Tibial nerve (tissue), 4 donors: ENCODE results near the gene MYMK. TPM values are rescaled to one million over a fixed set of nuclear protein-coding genes. Genes with fewer than 3 reads are reported as not detected.

ENCODE experiments used
- DNase-seq, 2 donors: peaks; one replicate each; pipeline ENCODE4 v3.0.0-alpha.2; 2019; ENCODE audit warnings: low spot score in 2 of 2
- H3K27ac ChIP-seq, 4 donors: fragments of 200-600 bp; sonication (generic) in 3 of 4; one replicate each; pipeline ENCODE4 v1.5.1; 2017 to 2019; ENCODE audit warnings: mild to moderate bottlenecking in 1 of 4
- H3K27me3 ChIP-seq, 2 donors: fragments of 200-600 bp; sonication (generic) in 1 of 2; one replicate each; pipeline versions ENCODE4 v1.5.1 to v1.6.0; 2017 to 2019
- H3K36me3 ChIP-seq, 3 donors: fragments of 200-600 bp; sonication (generic); one replicate each; pipeline ENCODE4 v1.5.1; 2018 to 2019
- H3K4me1 ChIP-seq, 4 donors: fragments of 200-600 bp; sonication (generic) in 3 of 4; one replicate each; pipeline ENCODE4 v1.5.1; 2017 to 2019
- H3K4me3 ChIP-seq, 4 donors: fragments of 200-600 bp; sonication (generic) in 3 of 4; one replicate each; pipeline ENCODE4 v1.5.1; 2017 to 2019; ENCODE audit warnings: mild to moderate bottlenecking in 1 of 4, moderate library complexity in 1 of 4
- H3K9me3 ChIP-seq, 4 donors: fragments of 200-600 bp; sonication (generic) in 3 of 4; one replicate each; pipeline ENCODE4 v1.5.1; 2017 to 2019
- EP300 ChIP-seq, 2 donors: sonication (generic); formaldehyde crosslinking; IDR thresholded peaks; one replicate each; pipeline ENCODE4 v1.6.1; 2017; ENCODE audit warnings: antibody characterized with exemption in 2 of 2, mild to moderate bottlenecking in 1 of 2
- POLR2A ChIP-seq, 2 donors: fragments of 450-650 bp; IDR thresholded peaks; one replicate each; pipeline ENCODE4 v1.6.1; 2017; ENCODE audit warnings: antibody characterized with exemption in 2 of 2, mild to moderate bottlenecking in 2 of 2, moderate library complexity in 2 of 2
- WGBS, 2 donors: methylation state at CpG; one replicate each; pipeline ENCODE4 v1.1.5; 2018; 5-methylcytosine and 5-hydroxymethylcytosine counted together
- total RNA-seq, 4 donors: library from RNA; depleted of rRNA; stranded (reverse); fragments of >200 nt; gene quantifications; one replicate each; pipeline ENCODE4 v1.1.0, GENCODE V29; 2016
- TF ChIP-seq, protein P1 (sequence below), 5 experiments: fragments of 200-600 bp in 3 of 5; fragments of 450-650 bp in 2 of 5; sonication (generic) in 3 of 5; IDR thresholded peaks; one replicate each; pipeline ENCODE4 v1.5.1; 2016 to 2019; ENCODE audit warnings: antibody characterized with exemption in 5 of 5, mild to moderate bottlenecking in 3 of 5, moderate library complexity in 2 of 5

Gene MYMK
- total RNA-seq, 4 donors from 2014 or later: 1.4 to 8.3 TPM; not detected in 2

DNA sequence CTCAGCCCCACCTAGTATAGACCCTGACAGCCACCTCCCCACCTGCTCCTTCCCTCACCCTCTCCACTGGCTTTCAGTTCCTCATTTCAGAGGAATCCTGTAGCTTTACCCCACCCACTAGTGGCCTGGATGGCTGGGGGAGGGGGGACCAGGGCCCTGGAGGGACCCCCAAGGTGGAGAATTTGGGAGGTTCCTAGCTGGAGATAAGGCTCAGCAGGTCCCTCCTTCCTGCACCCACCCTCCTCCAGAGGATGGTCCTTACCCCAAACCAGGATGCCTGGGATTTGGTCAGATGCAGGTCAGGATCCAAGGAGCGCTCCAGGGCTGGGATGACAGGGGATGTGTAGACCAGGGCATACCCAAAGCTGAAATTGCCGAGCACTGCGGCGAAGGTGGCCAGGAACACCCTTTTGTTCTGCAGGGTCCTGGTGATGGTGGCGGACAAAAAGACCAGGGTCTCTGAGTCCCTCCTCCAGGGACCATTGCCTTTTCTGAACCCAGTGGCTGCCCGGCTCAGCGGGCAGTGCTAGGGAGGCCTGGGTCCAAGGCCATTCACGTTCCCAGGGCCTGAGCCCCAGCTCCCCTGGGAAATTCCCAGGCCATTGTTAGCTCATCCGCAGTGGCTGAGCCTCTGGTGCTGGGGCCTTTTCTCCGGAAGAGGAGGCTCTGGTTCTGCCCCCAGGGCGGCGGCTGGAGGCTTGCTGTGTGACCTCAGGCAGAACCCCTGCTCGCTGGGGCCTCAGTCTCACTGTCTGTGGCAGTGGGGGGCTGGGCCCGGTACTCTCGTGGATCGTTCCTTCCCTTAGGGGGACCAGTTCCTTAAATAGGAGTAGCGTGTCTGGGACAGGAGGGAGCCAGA is 46.5 kb downstream of the MYMK start:
- TF ChIP-seq, protein P1, sequence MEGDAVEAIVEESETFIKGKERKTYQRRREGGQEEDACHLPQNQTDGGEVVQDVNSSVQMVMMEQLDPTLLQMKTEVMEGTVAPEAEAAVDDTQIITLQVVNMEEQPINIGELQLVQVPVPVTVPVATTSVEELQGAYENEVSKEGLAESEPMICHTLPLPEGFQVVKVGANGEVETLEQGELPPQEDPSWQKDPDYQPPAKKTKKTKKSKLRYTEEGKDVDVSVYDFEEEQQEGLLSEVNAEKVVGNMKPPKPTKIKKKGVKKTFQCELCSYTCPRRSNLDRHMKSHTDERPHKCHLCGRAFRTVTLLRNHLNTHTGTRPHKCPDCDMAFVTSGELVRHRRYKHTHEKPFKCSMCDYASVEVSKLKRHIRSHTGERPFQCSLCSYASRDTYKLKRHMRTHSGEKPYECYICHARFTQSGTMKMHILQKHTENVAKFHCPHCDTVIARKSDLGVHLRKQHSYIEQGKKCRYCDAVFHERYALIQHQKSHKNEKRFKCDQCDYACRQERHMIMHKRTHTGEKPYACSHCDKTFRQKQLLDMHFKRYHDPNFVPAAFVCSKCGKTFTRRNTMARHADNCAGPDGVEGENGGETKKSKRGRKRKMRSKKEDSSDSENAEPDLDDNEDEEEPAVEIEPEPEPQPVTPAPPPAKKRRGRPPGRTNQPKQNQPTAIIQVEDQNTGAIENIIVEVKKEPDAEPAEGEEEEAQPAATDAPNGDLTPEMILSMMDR (IDR thresholded peaks at IDR 0.05): no peak
- TF ChIP-seq POLR2A (IDR thresholded peaks at IDR 0.05): no peak
- TF ChIP-seq EP300 (IDR thresholded peaks at IDR 0.05): no peak
- WGBS, 2 donors: 33 to 37% methylated on average over 16 of the region's 17 CpGs
- DNase-seq: no peak
- H3K4me3 ChIP-seq: peak overlapping the region; percentile 45 to 60 (median 52)
- peaks cover 0 to 31% (median 0%) of the 10 kb centered on the region in 3 donors for H3K36me3 ChIP-seq
- H3K9me3 ChIP-seq: no peaks in the 10 kb centered on the region
- H3K27ac ChIP-seq: peak overlapping the region in 3 of 4 donors; percentile 42 to 66 (median 58)
- peaks cover 0 to 22% (median 10%) of the 10 kb centered on the region in 4 donors for H3K4me1 ChIP-seq
- no peaks in the 10 kb centered on the region for H3K27me3 ChIP-seq

DNA sequence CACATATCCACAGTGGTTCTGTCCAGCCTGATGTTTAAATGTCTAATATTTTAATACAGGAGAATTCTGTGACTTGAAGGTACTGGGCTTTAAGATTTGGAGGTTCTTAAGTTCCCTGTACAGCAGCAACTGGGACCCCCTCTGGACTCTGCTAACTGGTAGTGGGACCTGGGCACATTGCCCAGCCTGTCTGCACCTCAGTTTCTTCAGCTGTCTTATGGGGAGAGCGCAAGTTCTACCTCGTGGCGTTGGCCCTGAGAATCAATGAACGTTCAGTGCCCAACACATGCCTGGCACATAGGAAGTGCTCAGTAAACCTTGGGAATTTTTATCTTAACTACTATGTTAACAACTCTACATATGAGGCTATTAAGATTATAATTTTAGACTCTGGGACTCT is 47.3 kb downstream of the MYMK start:
- Histone ChIP-seq H3K4me1 (peaks cover 0 to 22% (median 10%) of the 10 kb centered on the region in 4 donors), H3K36me3 (peaks cover 0 to 35% (median 0%) of the 10 kb centered on the region in 3 donors), H3K27me3 (no peaks in the 10 kb centered on the region), H3K4me3 (no peak overlapping the region), H3K9me3 (no peaks in the 10 kb centered on the region), H3K27ac (no peak overlapping the region)
- no peak for DNase-seq
- WGBS, 2 donors: 88 to 94% methylated on average over 4 of the region's 4 CpGs
- TF ChIP-seq, protein P1 (IDR thresholded peaks at IDR 0.05): no peak
- no peak for TF ChIP-seq POLR2A (IDR thresholded peaks at IDR 0.05)
- TF ChIP-seq EP300 (IDR thresholded peaks at IDR 0.05): no peak

DNA sequence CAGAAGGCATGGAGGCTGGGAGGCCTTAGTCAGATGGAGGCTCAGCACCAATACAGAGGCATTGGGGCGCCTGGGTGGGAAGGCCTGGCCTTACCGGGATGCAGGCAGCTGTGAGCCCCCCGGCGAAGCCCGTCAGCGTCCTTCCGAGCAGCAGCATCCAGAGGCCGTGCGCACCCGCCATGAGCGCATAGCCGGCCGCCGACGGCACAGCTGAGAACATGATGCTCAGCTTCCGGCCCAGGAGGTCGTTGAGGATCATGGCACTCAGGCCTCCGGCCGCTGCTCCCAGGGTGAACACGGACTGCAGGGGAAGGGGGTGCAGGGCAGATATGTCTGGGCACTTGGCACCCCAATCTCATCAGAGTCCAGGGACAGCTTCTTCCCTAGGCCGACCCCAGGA is 47.8 kb downstream of the MYMK start:
- TF ChIP-seq POLR2A (IDR thresholded peaks at IDR 0.05) (no peak), EP300 (IDR thresholded peaks at IDR 0.05) (no peak)
- TF ChIP-seq, protein P1 (IDR thresholded peaks at IDR 0.05): no peak
- WGBS, 2 donors: 86 to 92% methylated on average over 6 to 21 of the region's 21 CpGs
- Histone ChIP-seq H3K27me3 (no peaks in the 10 kb centered on the region), H3K27ac (no peak overlapping the region), H3K36me3 (peaks cover 0 to 35% (median 0%) of the 10 kb centered on the region in 3 donors), H3K4me1 (peaks cover 0 to 22% (median 10%) of the 10 kb centered on the region in 4 donors), H3K4me3 (no peak overlapping the region), H3K9me3 (no peaks in the 10 kb centered on the region)
- no peak for DNase-seq

DNA sequence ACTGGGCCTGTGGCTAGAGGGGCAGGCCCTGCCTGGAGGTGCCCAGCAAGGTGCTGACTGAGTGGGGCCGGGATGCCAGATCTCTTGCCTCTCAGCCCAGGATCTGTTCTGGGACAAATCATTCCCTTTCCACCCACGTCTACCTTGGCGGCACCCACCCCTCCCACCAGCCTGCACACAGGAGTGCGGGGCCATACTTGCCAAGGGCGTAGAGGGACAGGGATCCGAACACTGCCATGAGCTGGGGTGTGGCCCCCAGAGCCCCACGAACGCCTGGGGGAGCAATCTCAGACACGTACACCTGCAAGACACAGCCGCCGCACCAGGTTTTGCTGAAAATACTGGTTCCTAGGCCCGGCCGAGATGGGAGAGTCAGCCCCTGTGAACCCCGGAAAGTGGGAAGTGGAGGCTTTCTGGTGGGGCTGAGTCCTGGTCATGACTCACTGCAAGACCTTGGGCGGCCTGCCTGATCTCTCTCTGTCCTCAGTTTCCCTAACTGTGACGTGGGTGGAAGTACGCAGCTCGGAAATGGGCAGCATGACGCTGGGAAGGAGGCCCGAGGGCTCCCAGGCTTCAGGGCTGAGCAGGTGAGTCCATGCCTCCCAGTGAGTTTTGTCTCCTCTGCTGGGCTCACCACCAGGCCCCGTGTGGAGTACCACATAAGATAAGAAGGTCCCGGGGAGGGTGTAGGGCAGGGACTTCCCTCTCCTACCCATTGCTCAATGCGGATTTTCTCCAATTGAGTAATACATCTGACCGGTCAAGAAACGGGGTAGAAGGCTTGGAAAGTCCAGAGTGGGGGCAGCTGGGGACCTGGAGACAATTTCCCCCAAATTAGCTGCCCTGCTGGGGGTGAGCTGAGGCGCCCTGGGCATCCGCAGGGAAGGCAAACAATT is 48.5 kb downstream of the MYMK start:
- 86 to 89% methylated on average over 27 of the region's 27 CpGs for WGBS, 2 donors
- TF ChIP-seq, protein P1 (IDR thresholded peaks at IDR 0.05): no peak
- TF ChIP-seq POLR2A (IDR thresholded peaks at IDR 0.05) (no peak), EP300 (IDR thresholded peaks at IDR 0.05) (no peak)

More for the DNA sequence above, 48.5 kb downstream of the MYMK start:
- DNase-seq: no peak
- Histone ChIP-seq H3K9me3 (no peaks in the 10 kb centered on the region), H3K4me1 (peaks cover 0 to 22% (median 10%) of the 10 kb centered on the region in 4 donors), H3K27me3 (no peaks in the 10 kb centered on the region), H3K27ac (no peak overlapping the region), H3K4me3 (no peak overlapping the region), H3K36me3 (peaks cover 0 to 35% (median 0%) of the 10 kb centered on the region in 3 donors)
